ENCODE data around the gene SERPINA3.
"Not testable (repeated sequence)": the region's sequence is repeated elsewhere in the genome, so short reads cannot be mapped to it uniquely, and the experiment has no call there.

The SERPINA3 gene

GRCh38 chr14:94584591-94585280 is 27.5 kb upstream of the SERPINA3 start:
- DNase-seq (ENCODE audit: low read depth, low spot score): no peak

GRCh38 chr14:94586635-94587034 is 25.6 kb upstream of the SERPINA3 start:
- DNase-seq (ENCODE audit: low read depth, low spot score): no peak

GRCh38 chr14:94588311-94588710 is 23.9 kb upstream of the SERPINA3 start:
- DNase-seq (ENCODE audit: low read depth, low spot score): no peak

- DNase-seq (ENCODE audit: low read depth, low spot score): no peak
Observed at GRCh38 chr14:94591073-94591472, 21.1 kb upstream of the SERPINA3 start.

GRCh38 chr14:94591871-94592270 is 20.3 kb upstream of the SERPINA3 start:
- no peak for DNase-seq (ENCODE audit: low read depth, low spot score)

GRCh38 chr14:94592457-94592856 is 19.7 kb upstream of the SERPINA3 start:
- DNase-seq (ENCODE audit: low read depth, low spot score): no peak

GRCh38 chr14:94593376-94593748 is 18.8 kb upstream of the SERPINA3 start:
- no peak for DNase-seq (ENCODE audit: low read depth, low spot score)

GRCh38 chr14:94593749-94594431 is 18.3 kb upstream of the SERPINA3 start:
- no peak for DNase-seq (ENCODE audit: low read depth, low spot score)

- DNase-seq (ENCODE audit: low read depth, low spot score): no peak
Observed at GRCh38 chr14:94594441-94594840, 17.8 kb upstream of the SERPINA3 start.

GRCh38 chr14:94595912-94596311 is 16.3 kb upstream of the SERPINA3 start:
- no peak for DNase-seq (ENCODE audit: low read depth, low spot score)

- no peak for DNase-seq (ENCODE audit: low read depth, low spot score)
Observed at GRCh38 chr14:94596361-94596760, 15.8 kb upstream of the SERPINA3 start.

GRCh38 chr14:94597788-94598187 is 14.4 kb upstream of the SERPINA3 start:
- no peak for DNase-seq (ENCODE audit: low read depth, low spot score)

GRCh38 chr14:94598506-94598815 is 13.7 kb upstream of the SERPINA3 start:
- DNase-seq (ENCODE audit: low read depth, low spot score): no peak

GRCh38 chr14:94598816-94599655 is 13.2 kb upstream of the SERPINA3 start:
- DNase-seq (ENCODE audit: low read depth, low spot score): peak; percentile 87

- DNase-seq (ENCODE audit: low read depth, low spot score): no peak
Observed at GRCh38 chr14:94599656-94600004, 12.6 kb upstream of the SERPINA3 start.

- DNase-seq (ENCODE audit: low read depth, low spot score): no peak
Observed at GRCh38 chr14:94600148-94600545, 12.0 kb upstream of the SERPINA3 start.

GRCh38 chr14:94601884-94602391 is 10.3 kb upstream of the SERPINA3 start:
- peak; percentile 53 for DNase-seq (ENCODE audit: low read depth, low spot score)

GRCh38 chr14:94602722-94603121 is 9.5 kb upstream of the SERPINA3 start:
- no peak for DNase-seq (ENCODE audit: low read depth, low spot score)

- no peak for DNase-seq (ENCODE audit: low read depth, low spot score)
Observed at GRCh38 chr14:94605361-94605760, 6.8 kb upstream of the SERPINA3 start.

- DNase-seq (ENCODE audit: low read depth, low spot score): not testable (repeated sequence)
Observed at GRCh38 chr14:94608966-94609365, 3.2 kb upstream of the SERPINA3 start.

GRCh38 chr14:94611179-94611578 is 1.0 kb upstream of the SERPINA3 start:
- no peak for DNase-seq (ENCODE audit: low read depth, low spot score)

Data from brain pericyte (primary cell).